Colonic mucosa (tissue), 4 donors: Measurements from ENCODE around the gene EPHA1. TPM values are rescaled to one million over a fixed set of nuclear protein-coding genes. Genes with fewer than 3 reads are reported as not detected.

Experiments used
- DNase-seq: peaks from one replicate; pipeline ENCODE4 v3.0.0-alpha.2; 2020
- H3K27ac ChIP-seq: fragments of 200-600 bp; one replicate; pipeline ENCODE4 v1.8.0; 2021
- H3K27me3 ChIP-seq: fragments of 200-600 bp; one replicate; pipeline ENCODE4 v1.8.0; 2021
- H3K36me3 ChIP-seq: fragments of 200-600 bp; one replicate; pipeline ENCODE4 v1.8.0; 2021
- H3K4me1 ChIP-seq: fragments of 200-600 bp; one replicate; pipeline ENCODE4 v1.8.0; 2021; ENCODE audit warnings: mild to moderate bottlenecking
- H3K4me3 ChIP-seq: fragments of 200-600 bp; one replicate; pipeline ENCODE4 v1.8.0; 2021
- H3K9ac ChIP-seq, 2 donors: one replicate each; pipeline ENCODE4 v1.7.0; 2013; ENCODE audit warnings: control low read depth in 2 of 2, low read depth in 2 of 2, low read length in 2 of 2
- H3K9me3 ChIP-seq: fragments of 200-600 bp; one replicate; pipeline ENCODE4 v1.8.0; 2021
- CTCF ChIP-seq: fragments of 200-600 bp; IDR thresholded peaks from one replicate; pipeline ENCODE4 v1.8.0; 2022; ENCODE audit warnings: antibody characterized with exemption, mild to moderate bottlenecking
- intact Hi-C: fragments of 100-400 bp; cut with DNase I; formaldehyde crosslinking; loops from one replicate; pipeline ENCODE4 v1.14.1; 2022
- total RNA-seq, 2 donors: library from RNA; stranded (reverse); fragmentation: NEBNext Ultra II Directional in 1 of 2; extraction: Animal tissue kit (Norgen Biotek cat#: 25700) in 1 of 2; gene quantifications; one replicate each; pipeline ENCODE4 v1.2.1, GENCODE V29; 2021
- donor health status: healthy.
- donor health status: DM: no; HTN: no; CAD: no.
- donor health status: DM: no; HTN: no; CAD: no.

Gene EPHA1
- total RNA-seq, 2 donors from 2014 or later: 16.0 to 18.4 TPM

- TF ChIP-seq CTCF: no peak
- H3K4me3 ChIP-seq: no peak overlapping the region
- H3K36me3 ChIP-seq: no peaks in the 10 kb centered on the region
- no peak overlapping the region for H3K9ac ChIP-seq
- H3K9me3 ChIP-seq: no peaks in the 10 kb centered on the region
- H3K27ac ChIP-seq: no peak overlapping the region
- intact Hi-C loops: no loop called here
- no peaks in the 10 kb centered on the region for H3K4me1 ChIP-seq
- no peak for DNase-seq
- no peaks in the 10 kb centered on the region for H3K27me3 ChIP-seq
These were observed 39.8 kb upstream of the EPHA1 start for GRCh38 chr7:143448429-143448828.

GRCh38 chr7:143447466-143447865 lies 38.8 kb upstream of the EPHA1 start:
- Histone ChIP-seq H3K4me3 (no peak overlapping the region), H3K9me3 (no peaks in the 10 kb centered on the region), H3K27ac (no peak overlapping the region), H3K27me3 (no peaks in the 10 kb centered on the region), H3K9ac (no peak overlapping the region), H3K4me1 (no peaks in the 10 kb centered on the region), H3K36me3 (no peaks in the 10 kb centered on the region)
- no peak for DNase-seq
- TF ChIP-seq CTCF: no peak
- intact Hi-C loops: no loop called here

GRCh38 chr7:143444785-143445184 lies 36.1 kb upstream of the EPHA1 start:
- no peak for TF ChIP-seq CTCF
- H3K36me3 ChIP-seq: no peaks in the 10 kb centered on the region
- H3K9me3 ChIP-seq: no peaks in the 10 kb centered on the region
- H3K27ac ChIP-seq: no peak overlapping the region
- no peak for DNase-seq
- no peak overlapping the region for H3K9ac ChIP-seq
- intact Hi-C loops: no loop called here
- H3K4me3 ChIP-seq: no peak overlapping the region
- H3K4me1 ChIP-seq: no peaks in the 10 kb centered on the region
- no peaks in the 10 kb centered on the region for H3K27me3 ChIP-seq

- no peak overlapping the region for H3K27ac ChIP-seq
- no peak for TF ChIP-seq CTCF
- intact Hi-C loops: no loop called here
- no peaks in the 10 kb centered on the region for H3K27me3 ChIP-seq
- H3K4me1 ChIP-seq: no peaks in the 10 kb centered on the region
- no peaks in the 10 kb centered on the region for H3K9me3 ChIP-seq
- H3K9ac ChIP-seq: no peak overlapping the region
- H3K4me3 ChIP-seq: no peak overlapping the region
- H3K36me3 ChIP-seq: no peaks in the 10 kb centered on the region
- no peak for DNase-seq
These were observed 35.6 kb upstream of the EPHA1 start for GRCh38 chr7:143444063-143444782.

- Histone ChIP-seq H3K27me3 (no peaks in the 10 kb centered on the region), H3K9ac (no peak within 1 kb of the TSS), H3K4me3 (no peak within 1 kb of the TSS), H3K4me1 (no peaks in the 10 kb centered on the region), H3K27ac (no peak within 1 kb of the TSS), H3K9me3 (no peaks in the 10 kb centered on the region), H3K36me3 (no peaks in the 10 kb centered on the region)
- no peak for TF ChIP-seq CTCF
- no peak for DNase-seq
- intact Hi-C loops: no loop called here
These were observed 34.5 kb upstream of the EPHA1 start, which contains the start of gene TAS2R60 for GRCh38 chr7:143443153-143443552. Gene TAS2R60 (plus strand): TSS chr7:143443453. CDS start chr7:143443453, 0 bp downstream.
